Body of pancreas (tissue), 4 donors: ENCODE results near the gene ADGRL1.

Experiments used
- CTCF ChIP-seq, 7 experiments: fragments of 450-650 bp in 4 of 7; fragments of 200-600 bp in 3 of 7; sonication (generic) in 3 of 7; IDR thresholded peaks; one replicate each; pipeline ENCODE4 v1.5.1; 2016 to 2019; ENCODE audit warnings: antibody characterized with exemption in 7 of 7
- POLR2A ChIP-seq, 3 donors: fragments of 450-650 bp; IDR thresholded peaks; one replicate each; pipeline ENCODE4 v1.6.1; 2016; ENCODE audit warnings: antibody characterized with exemption in 3 of 3, mild to moderate bottlenecking in 2 of 3

- TF ChIP-seq POLR2A (IDR thresholded peaks at IDR 0.05) = no peak
- no peak for TF ChIP-seq CTCF (IDR thresholded peaks at IDR 0.05)
Observed at GRCh38 chr19:14162871-14163297, 43.1 kb downstream of the ADGRL1 start.
